Stimulated activated CD4-positive, alpha-beta T cell treated with anti-CD3 and anti-CD28 coated beads, Interleukin-1b, Interleukin-23, amount 100 ng/mL, for 48 hours (primary cell): Measurements from ENCODE around the gene VTI1A.

Experiments
- DNase-seq: peaks from one replicate; pipeline ENCODE4 v3.0.0-alpha.2; 2020

The VTI1A gene

GRCh38 chr10:112548535-112549276 is 101.7 kb downstream of the VTI1A start:
- no peak for DNase-seq

GRCh38 chr10:112552593-112553110 is 105.6 kb downstream of the VTI1A start:
- DNase-seq: no peak

GRCh38 chr10:112553315-112553714 is 106.3 kb downstream of the VTI1A start:
- no peak for DNase-seq

GRCh38 chr10:112554263-112554662 is 107.2 kb downstream of the VTI1A start:
- no peak for DNase-seq

GRCh38 chr10:112557197-112557596 is 110.2 kb downstream of the VTI1A start:
- no peak for DNase-seq

- DNase-seq: no peak
Measured at GRCh38 chr10:112558476-112559142, 111.6 kb downstream of the VTI1A start.

- no peak for DNase-seq
Measured at GRCh38 chr10:112559349-112559748, 112.3 kb downstream of the VTI1A start.

GRCh38 chr10:112562122-112562521 is 115.1 kb downstream of the VTI1A start:
- DNase-seq: no peak

GRCh38 chr10:112562809-112563663 is 116.0 kb downstream of the VTI1A start:
- DNase-seq: no peak

- no peak for DNase-seq
Measured at GRCh38 chr10:112564337-112564736, 117.3 kb downstream of the VTI1A start.

- DNase-seq: no peak
Measured at GRCh38 chr10:112565434-112566053, 118.5 kb downstream of the VTI1A start.

- no peak for DNase-seq
Measured at GRCh38 chr10:112570585-112570984, 123.6 kb downstream of the VTI1A start.

GRCh38 chr10:112579578-112579977 is 132.6 kb downstream of the VTI1A start:
- no peak for DNase-seq

GRCh38 chr10:112580267-112580666 is 133.3 kb downstream of the VTI1A start:
- DNase-seq: no peak

GRCh38 chr10:112581921-112582320 is 134.9 kb downstream of the VTI1A start:
- DNase-seq: no peak

GRCh38 chr10:112583236-112583939 is 136.4 kb downstream of the VTI1A start:
- DNase-seq: no peak

GRCh38 chr10:112584276-112584675 is 137.3 kb downstream of the VTI1A start:
- DNase-seq: no peak

- DNase-seq: no peak
Measured at GRCh38 chr10:112585126-112585525, 138.1 kb downstream of the VTI1A start.

- no peak for DNase-seq
Measured at GRCh38 chr10:112585960-112586359, 138.9 kb downstream of the VTI1A start.

GRCh38 chr10:112587729-112588128 is 140.7 kb downstream of the VTI1A start:
- no peak for DNase-seq

- no peak for DNase-seq
Measured at GRCh38 chr10:112588225-112588990, 141.4 kb downstream of the VTI1A start.
